ENCODE results near the gene SIGLEC12. TPM values are rescaled to one million over a fixed set of nuclear protein-coding genes. Genes with fewer than 3 reads are reported as not detected.

SIGLEC12 gene
- total and polyA plus RNA-seq, 9 of the 15 experiments (the other 6 are each of a cell fraction or from before 2014, with no cell fraction given) = 0.08 to 1.3 (median 0.54) TPM

GRCh38 chr19:51479531-51480331, 21.9 kb downstream of the SIGLEC12 start (continued):
- TF ChIP-seq ZNF695 (CRISPR knock-in tag; IDR thresholded peaks at IDR 0.05) (no peak), TBL1XR1 (IDR thresholded peaks at IDR 0.05; ENCODE audit: low read length in 2 of 2) (no peak), NR3C1 (CRISPR knock-in tag; IDR thresholded peaks at IDR 0.05) (no peak), ZC3H8 (IDR thresholded peaks at IDR 0.05) (no peak), HDAC2 (IDR thresholded peaks at IDR 0.05) (peak; percentile 65; the same call in 1 of the 2 replicates), ZNF449 (CRISPR knock-in tag; IDR thresholded peaks at IDR 0.05) (no peak), RCOR1 (IDR thresholded peaks at IDR 0.05; ENCODE audit: borderline replicate concordance in 1 of 2, low read depth in 2 of 2, low read length in 2 of 2) (0 out of 4 replicates have a peak, but pooled peaks of 1 of the 2 experiments have one; percentile 35), ZNF707 (CRISPR knock-in tag; conservative IDR thresholded peaks at IDR 0.05) (no peak), JUND (IDR thresholded peaks at IDR 0.05; ENCODE audit: borderline replicate concordance, low read depth, low read length) (0 out of 2 replicates have a peak, but pooled peaks have one; percentile 14), JUND (tag; IDR thresholded peaks at IDR 0.05; ENCODE audit: borderline replicate concordance, low read depth, low read length) (no peak), NCOA1 (IDR thresholded peaks at IDR 0.05; ENCODE audit: low read depth) (no peak), SMARCA5 (IDR thresholded peaks at IDR 0.05) (0 out of 2 replicates have a peak, but pooled peaks have one; percentile 48), ZKSCAN3 (CRISPR knock-in tag; IDR thresholded peaks at IDR 0.05) (no peak), RBM39 (optimal IDR thresholded peaks at IDR 0.05; ENCODE audit: low read depth, low read length) (no peak), CBX3 (IDR thresholded peaks at IDR 0.05; ENCODE audit: borderline replicate concordance in 1 of 2, low read length in 2 of 2) (no peak), TCF7L2 (IDR thresholded peaks at IDR 0.05; ENCODE audit: low read depth, low read length) (no peak), ZNF224 (CRISPR knock-in tag; IDR thresholded peaks at IDR 0.05) (no peak), ZFP36 (IDR thresholded peaks at IDR 0.05; ENCODE audit: low read depth, low read length, partially characterized antibody) (peak; percentile 79), POLR2B (IDR thresholded peaks at IDR 0.05; ENCODE audit: low read depth, partially characterized antibody) (no peak), PREB (CRISPR knock-in tag; IDR thresholded peaks at IDR 0.05) (no peak), PTTG1 (tag; IDR thresholded peaks at IDR 0.05; ENCODE audit: low read depth) (no peak), PHF8 (IDR thresholded peaks at IDR 0.05; ENCODE audit: borderline replicate concordance, low read length) (no peak), BCOR (IDR thresholded peaks at IDR 0.05) (peak; percentile 88), POLR2AphosphoS2 (IDR thresholded peaks at IDR 0.05; ENCODE audit: low read length) (no peak), IFI16 (CRISPR knock-in tag; IDR thresholded peaks at IDR 0.05) (no peak), THRA (IDR thresholded peaks at IDR 0.05) (no peak), DACH1 (IDR thresholded peaks at IDR 0.05; ENCODE audit: partially characterized antibody) (no peak)

Data from K562 (cell line).